Osteoblast (primary cell): ENCODE data around the gene TMEM208. TPM values are rescaled to one million over a fixed set of nuclear protein-coding genes. Genes with fewer than 3 reads are reported as not detected.

Experiments
- DNase-seq: peaks from one replicate; pipeline ENCODE4 v3.0.0; 2011; ENCODE audit warnings: low spot score, mixed read lengths; ENCODE audit not compliant: insufficient read length; ENCODE audit errors: missing footprints
- H2AFZ ChIP-seq: 2 replicates; pipeline ENCODE4 v1.6.0; 2011; ENCODE audit warnings: mild to moderate bottlenecking, low read length
- H3K27ac ChIP-seq: 2 replicates; pipeline ENCODE4 v1.5.1; 2011; ENCODE audit warnings: mild to moderate bottlenecking, low read depth, low read length, moderate library complexity
- H3K27me3 ChIP-seq: 2 replicates; pipeline ENCODE4 v1.6.0; 2012; ENCODE audit warnings: mild to moderate bottlenecking, control low read depth, inconsistent platforms, low read length, moderate library complexity; ENCODE audit not compliant: insufficient read depth
- H3K36me3 ChIP-seq: 2 replicates; pipeline ENCODE4 v1.5.1; 2011; ENCODE audit warnings: mild to moderate bottlenecking, low read length, control low read depth, moderate library complexity; ENCODE audit not compliant: insufficient read depth
- H3K4me1 ChIP-seq: 2 replicates; pipeline ENCODE4 v1.5.1; 2011; ENCODE audit warnings: mild to moderate bottlenecking, low read length, control low read depth, moderate library complexity; ENCODE audit not compliant: insufficient read depth
- H3K4me2 ChIP-seq: 2 replicates; pipeline ENCODE4 v1.6.0; 2011; ENCODE audit warnings: mild to moderate bottlenecking, low read length; ENCODE audit not compliant: insufficient read depth
- H3K4me3 ChIP-seq: fragments of 200-600 bp; sonication (generic); 3 replicates; pipeline ENCODE4 v1.5.1; 2012; ENCODE audit warnings: mild to moderate bottlenecking, low read length, inconsistent platforms; ENCODE audit not compliant: insufficient read depth
- H3K79me2 ChIP-seq: 2 replicates; pipeline ENCODE4 v1.6.0; 2012; ENCODE audit warnings: mild to moderate bottlenecking, low read length, control low read depth, inconsistent platforms; ENCODE audit not compliant: insufficient read depth
- H3K9me3 ChIP-seq: 2 replicates; pipeline ENCODE4 v1.5.1; 2011; ENCODE audit warnings: low read depth, low read length, control low read depth
- H4K20me1 ChIP-seq: 2 replicates; pipeline ENCODE4 v1.6.0; 2012; ENCODE audit warnings: mild to moderate bottlenecking, low read length, control low read depth; ENCODE audit not compliant: insufficient read depth
- total RNA-seq: library from RNA; depleted of rRNA; stranded (reverse); fragments of >200 nt; gene quantifications from 2 replicates; pipeline ENCODE4 v1.2.3, GENCODE V29; 2012
- TF ChIP-seq, protein P1 (sequence below): IDR thresholded peaks from 2 replicates; pipeline ENCODE4 v1.5.1; 2011; ENCODE audit warnings: mild to moderate bottlenecking, low read depth, low read length, moderate library complexity; ENCODE audit errors: extremely low read depth

TMEM208 gene
- total RNA-seq, 1 donor = 25.3 TPM

DNA sequence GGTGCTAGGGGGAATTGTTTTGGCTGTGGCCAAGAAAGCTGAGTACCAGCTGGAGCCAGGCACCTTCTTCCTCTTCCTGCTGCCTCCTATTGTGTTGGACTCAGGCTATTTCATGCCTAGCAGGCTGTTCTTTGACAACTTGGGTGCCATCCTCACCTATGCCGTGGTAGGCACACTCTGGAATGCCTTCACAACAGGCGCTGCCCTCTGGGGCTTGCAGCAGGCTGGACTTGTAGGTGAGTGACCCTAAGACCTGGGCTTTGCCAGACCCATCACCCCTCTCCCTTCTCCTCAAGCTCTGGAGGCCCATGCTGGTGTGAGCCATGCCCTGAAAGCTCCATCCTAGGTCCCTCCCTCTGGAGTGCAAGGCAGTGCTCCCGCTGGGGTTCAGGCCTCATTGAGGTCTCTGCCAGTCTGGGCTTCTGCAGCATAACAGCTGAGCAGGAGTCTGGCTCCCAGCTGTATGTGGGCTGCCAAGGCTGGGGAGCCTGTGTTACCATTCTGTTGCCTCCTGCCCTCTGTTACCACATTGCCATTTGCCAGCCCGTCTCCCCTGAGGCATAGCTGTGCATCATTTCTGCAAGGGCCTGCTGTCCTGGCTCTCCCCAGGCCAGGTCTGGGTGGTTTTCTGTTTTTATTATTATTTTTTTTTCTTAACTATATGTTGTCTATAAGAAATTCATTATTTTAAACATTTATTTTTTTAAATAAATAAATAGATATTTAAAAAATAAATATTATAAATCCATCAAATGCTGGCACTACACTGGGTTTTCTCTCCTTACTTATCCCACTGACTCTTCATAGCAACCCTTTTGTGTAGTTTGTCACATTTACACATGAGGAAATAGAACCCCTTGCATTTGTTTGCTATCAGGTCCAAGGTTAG, 25.9 kb downstream of the TMEM208 start:
- TF ChIP-seq, protein P1, sequence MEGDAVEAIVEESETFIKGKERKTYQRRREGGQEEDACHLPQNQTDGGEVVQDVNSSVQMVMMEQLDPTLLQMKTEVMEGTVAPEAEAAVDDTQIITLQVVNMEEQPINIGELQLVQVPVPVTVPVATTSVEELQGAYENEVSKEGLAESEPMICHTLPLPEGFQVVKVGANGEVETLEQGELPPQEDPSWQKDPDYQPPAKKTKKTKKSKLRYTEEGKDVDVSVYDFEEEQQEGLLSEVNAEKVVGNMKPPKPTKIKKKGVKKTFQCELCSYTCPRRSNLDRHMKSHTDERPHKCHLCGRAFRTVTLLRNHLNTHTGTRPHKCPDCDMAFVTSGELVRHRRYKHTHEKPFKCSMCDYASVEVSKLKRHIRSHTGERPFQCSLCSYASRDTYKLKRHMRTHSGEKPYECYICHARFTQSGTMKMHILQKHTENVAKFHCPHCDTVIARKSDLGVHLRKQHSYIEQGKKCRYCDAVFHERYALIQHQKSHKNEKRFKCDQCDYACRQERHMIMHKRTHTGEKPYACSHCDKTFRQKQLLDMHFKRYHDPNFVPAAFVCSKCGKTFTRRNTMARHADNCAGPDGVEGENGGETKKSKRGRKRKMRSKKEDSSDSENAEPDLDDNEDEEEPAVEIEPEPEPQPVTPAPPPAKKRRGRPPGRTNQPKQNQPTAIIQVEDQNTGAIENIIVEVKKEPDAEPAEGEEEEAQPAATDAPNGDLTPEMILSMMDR = no peak
- H3K9me3 ChIP-seq = no peaks in the 10 kb centered on the region
- H3K27me3 ChIP-seq = no peaks in the 10 kb centered on the region
- DNase-seq = peak; percentile 36
- peaks cover 26% of the 10 kb centered on the region for H3K4me1 ChIP-seq
- no peak overlapping the region for H3K27ac ChIP-seq
- no peak overlapping the region for H3K4me2 ChIP-seq
- peaks cover 6% of the 10 kb centered on the region for H3K79me2 ChIP-seq
- no peak overlapping the region for H3K4me3 ChIP-seq
- H2AFZ ChIP-seq = no peak overlapping the region
- peaks cover 6% of the 10 kb centered on the region for H3K36me3 ChIP-seq
- peaks cover 4% of the 10 kb centered on the region for H4K20me1 ChIP-seq

DNA sequence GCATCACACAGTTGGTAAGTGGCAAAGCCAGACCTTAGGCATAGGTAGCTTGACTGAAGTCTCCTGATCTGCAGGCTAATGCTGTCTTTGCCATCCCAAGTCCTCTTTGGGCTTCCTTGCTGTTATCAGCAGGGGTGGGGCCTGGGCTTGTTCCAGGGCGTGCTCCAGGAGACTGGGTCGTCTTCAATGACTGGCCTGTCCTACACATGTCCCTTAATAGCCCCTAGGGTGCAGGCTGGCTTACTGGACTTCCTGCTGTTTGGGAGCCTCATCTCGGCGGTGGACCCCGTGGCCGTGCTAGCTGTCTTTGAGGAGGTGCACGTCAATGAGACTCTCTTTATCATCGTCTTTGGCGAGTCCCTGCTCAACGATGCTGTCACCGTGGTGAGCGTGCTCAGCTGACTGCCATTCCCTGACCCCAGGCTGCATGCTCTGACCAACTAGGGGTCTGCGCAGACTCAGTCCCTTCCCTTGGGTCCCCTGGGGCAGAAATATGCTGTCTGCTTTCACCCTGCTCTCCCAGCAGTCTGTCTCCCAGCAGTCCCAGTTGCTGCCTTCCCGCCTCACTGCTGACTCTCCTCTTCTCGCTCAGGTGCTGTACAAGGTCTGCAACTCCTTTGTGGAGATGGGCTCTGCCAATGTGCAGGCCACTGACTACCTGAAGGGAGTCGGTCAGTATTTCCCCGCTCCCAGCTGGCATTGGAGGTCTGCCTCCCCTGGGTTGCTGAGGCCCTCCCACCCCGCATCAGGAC, 28.0 kb downstream of the TMEM208 start:
- Histone ChIP-seq H3K4me3 (no peak overlapping the region), H3K36me3 (peaks cover 6% of the 10 kb centered on the region), H4K20me1 (peaks cover 4% of the 10 kb centered on the region), H2AFZ (no peak overlapping the region), H3K27me3 (no peaks in the 10 kb centered on the region), H3K79me2 (no peaks in the 10 kb centered on the region), H3K27ac (no peak overlapping the region), H3K4me2 (no peak overlapping the region), H3K4me1 (peaks cover 13% of the 10 kb centered on the region), H3K9me3 (no peaks in the 10 kb centered on the region)
- DNase-seq = peak; percentile 29
- TF ChIP-seq, protein P1 = no peak

DNA sequence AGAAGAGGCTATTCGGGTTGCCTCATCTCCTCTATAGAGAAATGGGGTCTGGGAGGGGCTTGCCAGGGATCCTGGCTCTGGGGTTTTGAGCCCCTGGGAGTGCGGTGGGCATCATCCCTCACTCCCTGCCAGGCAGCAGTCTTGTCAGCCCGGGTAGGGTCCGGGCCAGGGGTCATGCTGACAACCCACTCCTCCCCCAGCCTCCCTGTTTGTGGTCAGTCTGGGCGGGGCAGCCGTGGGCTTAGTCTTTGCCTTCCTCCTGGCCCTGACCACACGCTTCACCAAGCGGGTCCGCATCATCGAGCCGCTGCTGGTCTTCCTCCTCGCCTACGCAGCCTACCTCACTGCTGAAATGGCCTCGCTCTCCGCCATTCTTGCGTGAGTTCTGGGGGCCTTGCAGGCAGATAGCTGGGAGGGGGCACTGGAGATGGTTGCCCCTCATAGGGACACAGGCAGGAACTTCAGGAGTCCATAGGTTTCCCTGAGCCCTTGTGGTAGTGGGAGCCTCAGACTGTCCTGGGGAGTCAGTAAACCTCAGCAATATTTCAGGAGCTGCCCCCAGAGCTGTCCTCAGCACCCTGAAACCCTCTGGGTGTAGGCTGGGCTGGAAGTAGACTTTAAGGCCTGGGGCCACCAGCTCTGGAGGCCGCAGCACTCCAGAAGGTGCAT, 28.8 kb downstream of the TMEM208 start:
- peak; percentile 31 for DNase-seq
- Histone ChIP-seq H3K4me2 (no peak overlapping the region), H4K20me1 (peaks cover 4% of the 10 kb centered on the region), H2AFZ (no peak overlapping the region), H3K27ac (no peak overlapping the region), H3K9me3 (no peaks in the 10 kb centered on the region), H3K4me1 (peaks cover 9% of the 10 kb centered on the region), H3K36me3 (peaks cover 6% of the 10 kb centered on the region), H3K79me2 (no peaks in the 10 kb centered on the region), H3K4me3 (no peak overlapping the region), H3K27me3 (no peaks in the 10 kb centered on the region)
- TF ChIP-seq, protein P1 = no peak
